ENCODE results near the gene SFXN5.

SFXN5 gene

GRCh38 chr2:72925328-72925943, 146.1 kb downstream of the SFXN5 start:
- no peak for DNase-seq (ENCODE audit: low read depth in 4 of 4, low spot score in 1 of 4)

GRCh38 chr2:72924353-72925240, 146.9 kb downstream of the SFXN5 start:
- no peak for DNase-seq (ENCODE audit: low read depth in 4 of 4, low spot score in 1 of 4)

GRCh38 chr2:72923833-72924352, 147.6 kb downstream of the SFXN5 start:
- no peak for DNase-seq (ENCODE audit: low read depth in 4 of 4, low spot score in 1 of 4)

GRCh38 chr2:72921853-72922252, 149.7 kb downstream of the SFXN5 start:
- DNase-seq (ENCODE audit: low read depth in 4 of 4, low spot score in 1 of 4), result no peak

DNA sequence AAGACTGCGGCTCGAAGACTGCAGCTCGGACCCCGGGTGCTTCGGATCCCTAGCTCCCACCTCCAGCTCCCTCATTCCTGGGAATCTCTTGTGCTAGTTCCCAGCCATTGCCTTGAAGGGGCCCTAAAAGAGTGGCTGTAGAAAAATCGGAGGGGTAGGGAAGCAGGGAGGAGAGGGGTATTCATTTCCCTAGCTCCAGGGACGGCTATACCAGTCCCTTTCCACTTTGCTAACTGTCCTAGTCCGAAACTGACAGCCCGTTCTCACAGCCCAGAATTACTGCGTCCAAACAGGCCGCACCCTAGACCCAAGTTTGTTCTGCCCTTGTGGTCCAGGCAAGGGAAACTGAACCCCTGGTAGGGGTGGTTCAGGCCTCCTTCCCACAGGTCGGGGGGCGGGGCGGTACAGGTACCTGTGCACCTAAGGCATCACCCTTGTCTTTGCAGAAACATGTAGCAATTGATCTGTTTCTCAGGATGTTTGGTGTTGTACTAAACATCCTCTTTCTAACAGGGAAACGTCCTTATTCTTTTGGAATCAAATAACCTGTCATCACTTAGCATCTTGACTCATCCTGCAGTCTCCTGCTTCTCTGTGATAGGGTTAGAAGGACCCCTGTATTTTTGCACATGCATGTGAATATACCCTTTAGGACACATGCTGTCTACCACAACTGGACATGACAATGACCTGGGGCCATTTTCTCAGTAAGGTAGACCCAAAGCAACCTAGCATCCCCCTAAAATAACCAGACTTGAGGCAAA, 150.2 kb downstream of the SFXN5 start:
- no peak for DNase-seq (ENCODE audit: low read depth in 4 of 4, low spot score in 1 of 4)

DNA sequence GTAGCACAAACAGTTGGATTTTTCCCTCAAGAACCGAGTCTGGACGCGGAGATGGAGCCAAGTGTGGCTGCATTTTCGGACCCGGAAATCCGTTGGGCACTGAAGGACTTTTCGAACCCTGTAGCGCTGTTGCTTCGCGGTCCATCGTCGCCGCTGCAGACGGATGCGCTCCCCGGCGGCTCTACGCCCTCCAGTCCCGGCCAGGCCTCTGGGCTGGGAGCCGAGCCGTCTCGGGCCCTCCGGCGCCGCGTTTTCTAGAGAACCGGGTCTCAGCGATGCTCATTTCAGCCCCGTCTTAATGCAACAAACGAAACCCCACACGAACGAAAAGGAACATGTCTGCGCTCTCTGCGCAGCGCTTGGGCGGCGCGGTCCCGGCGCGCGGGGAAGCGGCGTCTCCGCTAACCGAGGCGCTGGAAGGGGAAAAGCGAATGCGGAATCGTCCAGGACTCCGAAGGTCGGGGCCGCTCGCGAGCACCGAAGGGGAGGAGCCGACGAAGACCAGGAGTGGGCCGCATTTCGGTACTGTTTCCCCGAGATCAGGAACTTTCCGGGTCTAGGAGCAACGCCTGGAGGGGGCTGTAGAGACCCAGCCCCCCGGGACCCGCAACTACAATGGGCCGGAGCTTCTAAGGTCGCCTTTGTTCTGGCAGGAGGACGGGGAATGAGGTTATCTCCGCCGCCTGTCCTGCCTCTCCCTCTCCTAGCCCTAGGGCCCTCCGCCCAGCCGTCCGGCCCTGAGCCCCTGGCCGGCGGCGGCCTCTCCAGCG, 151.0 kb downstream of the SFXN5 start:
- DNase-seq (ENCODE audit: low read depth in 4 of 4, low spot score in 1 of 4), result no peak

- DNase-seq (ENCODE audit: low read depth in 4 of 4, low spot score in 1 of 4), result no peak
Measured at GRCh38 chr2:72919414-72920317, 151.8 kb downstream of the SFXN5 start.

- DNase-seq (ENCODE audit: low read depth in 4 of 4, low spot score in 1 of 4), result no peak
Measured at GRCh38 chr2:72917877-72918553, 153.5 kb downstream of the SFXN5 start.

- DNase-seq (ENCODE audit: low read depth in 4 of 4, low spot score in 1 of 4), result peak in 2 of 4 experiments; percentile 35 to 39
Measured at GRCh38 chr2:72917138-72917876, 154.2 kb downstream of the SFXN5 start, which contains the start of gene EMX1. Gene EMX1, plus strand, starts transcription at chr2:72917519. Its CDS starts 334 bp downstream, at chr2:72917853.

GRCh38 chr2:72916743-72917137, 154.8 kb downstream of the SFXN5 start:
- DNase-seq (ENCODE audit: low read depth in 4 of 4, low spot score in 1 of 4), result no peak

GRCh38 chr2:72915907-72916742, 155.4 kb downstream of the SFXN5 start:
- DNase-seq (ENCODE audit: low read depth in 4 of 4, low spot score in 1 of 4), result no peak

DNA sequence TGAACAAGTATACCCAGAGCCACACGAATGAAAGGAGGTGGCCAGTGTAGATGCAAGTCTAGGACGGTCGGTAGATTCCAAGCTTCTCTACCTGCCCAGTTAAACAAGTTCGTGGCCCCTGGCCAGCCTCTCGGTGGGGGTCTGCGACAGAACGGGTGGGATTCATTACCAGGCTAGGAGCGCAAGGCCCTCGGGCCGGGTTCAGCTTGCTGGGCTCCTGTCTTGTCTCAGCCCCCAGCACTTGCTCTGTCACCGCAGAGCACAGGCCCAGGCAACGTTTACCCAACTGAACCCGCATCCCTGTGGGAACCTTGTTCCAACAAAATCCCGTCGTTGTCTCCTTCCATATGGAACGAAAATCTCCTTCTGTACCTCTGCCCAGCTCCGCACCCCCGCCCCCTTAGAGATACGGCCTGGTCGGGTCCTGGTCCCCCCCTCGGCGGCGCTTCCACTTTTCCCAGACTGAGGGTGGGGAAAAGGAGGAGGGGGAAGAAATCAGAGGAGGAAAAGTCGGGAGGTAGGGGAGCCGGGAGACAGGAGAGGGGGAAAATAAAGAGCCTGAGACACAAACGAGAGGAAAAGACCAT, 156.1 kb downstream of the SFXN5 start:
- no peak for DNase-seq (ENCODE audit: low read depth in 4 of 4, low spot score in 1 of 4)

GRCh38 chr2:72914589-72915319, 156.8 kb downstream of the SFXN5 start:
- DNase-seq (ENCODE audit: low read depth in 4 of 4, low spot score in 1 of 4), result no peak

DNA sequence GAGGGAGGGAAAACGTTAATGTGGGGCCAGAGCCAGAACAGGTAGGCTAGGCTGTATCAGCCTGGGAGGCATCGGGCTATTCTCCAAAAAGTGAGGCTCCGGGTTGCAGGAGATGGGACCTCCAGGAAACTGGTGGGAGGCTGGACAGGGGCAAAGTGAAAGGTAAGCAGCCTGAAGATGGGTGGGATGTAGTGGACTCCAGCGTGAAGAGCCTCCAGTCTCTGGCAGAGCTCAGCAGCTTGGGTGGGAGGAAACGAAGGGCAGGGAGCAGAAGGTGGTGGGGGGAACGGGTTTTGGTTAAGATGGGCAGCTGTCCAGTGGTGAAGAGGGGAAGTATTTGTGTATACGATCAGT, 157.3 kb downstream of the SFXN5 start:
- no peak for DNase-seq (ENCODE audit: low read depth in 4 of 4, low spot score in 1 of 4)

GRCh38 chr2:72913486-72914205, 157.9 kb downstream of the SFXN5 start:
- no peak for DNase-seq (ENCODE audit: low read depth in 4 of 4, low spot score in 1 of 4)

DNA sequence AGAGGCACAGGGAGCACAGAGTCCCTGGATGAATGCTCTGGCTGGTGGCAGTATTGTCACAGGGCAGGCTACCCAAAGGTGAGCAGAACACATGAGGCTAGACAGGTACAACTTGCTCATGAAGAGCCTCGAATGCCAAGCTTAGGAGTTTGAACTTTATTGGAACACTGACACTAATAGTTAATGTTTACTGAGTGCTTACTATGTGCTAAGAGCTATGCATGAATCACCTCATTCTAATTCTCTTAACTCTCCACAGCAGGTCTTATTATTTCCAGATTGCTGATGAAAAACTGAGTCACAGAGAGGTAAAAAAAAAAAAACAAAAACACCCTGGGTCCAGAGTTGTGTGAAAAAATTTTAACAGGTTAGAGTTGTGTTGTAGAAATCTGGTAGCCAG, 160.3 kb downstream of the SFXN5 start:
- DNase-seq (ENCODE audit: low read depth in 4 of 4, low spot score in 1 of 4), result no peak
